Astrocyte of the spinal cord (primary cell): Measurements from ENCODE around the gene PTGES3L.

ENCODE experiments used
- DNase-seq: peaks from one replicate; pipeline ENCODE4 v3.0.0; 2011; ENCODE audit warnings: low read depth, low spot score
- H3K4me3 ChIP-seq: 2 replicates; pipeline ENCODE4 v1.5.1; 2011; ENCODE audit warnings: low read depth, mild to moderate bottlenecking, low read length, moderate library complexity
- in situ Hi-C: cut with HindIII; loops from 2 replicates; pipeline ENCODE4 v1.10.0; 2017; ENCODE audit warnings: low sequenced_read_pairs
- TF ChIP-seq, protein P1 (sequence below): IDR thresholded peaks from 2 replicates; pipeline ENCODE4 v1.5.1; 2012; ENCODE audit warnings: low read depth, mild to moderate bottlenecking, low read length, inconsistent platforms

The PTGES3L gene

DNA sequence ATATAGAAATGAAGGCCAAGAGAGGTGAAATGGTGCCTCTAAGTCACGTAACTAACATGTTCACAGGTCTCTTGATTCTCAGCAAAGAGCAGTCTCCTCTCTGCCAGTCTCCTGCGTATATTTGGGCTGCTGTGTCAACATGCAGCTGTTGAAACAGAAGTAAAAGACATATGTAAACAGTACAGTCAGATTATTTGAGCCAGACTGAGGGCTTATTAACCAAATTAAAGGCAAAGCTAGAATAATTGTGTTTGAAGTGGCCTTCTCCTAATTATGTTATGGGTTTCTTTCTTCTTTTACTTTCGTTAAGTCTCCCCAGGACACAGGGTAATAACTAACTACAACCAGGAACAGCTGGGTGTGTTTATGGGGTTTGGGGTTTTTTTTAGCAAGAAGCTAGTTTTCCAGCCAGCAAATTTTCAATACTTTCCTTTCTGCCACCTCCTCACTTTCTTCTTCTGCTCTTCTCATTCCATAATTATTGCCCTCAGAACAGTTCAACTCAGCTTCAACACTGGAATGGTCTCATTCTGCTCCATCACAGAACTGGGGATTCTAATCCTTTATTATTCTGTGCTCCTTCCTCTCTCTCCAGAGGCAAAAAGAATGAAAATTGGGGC lies 60.9 kb downstream of the PTGES3L start:
- TF ChIP-seq, protein P1, sequence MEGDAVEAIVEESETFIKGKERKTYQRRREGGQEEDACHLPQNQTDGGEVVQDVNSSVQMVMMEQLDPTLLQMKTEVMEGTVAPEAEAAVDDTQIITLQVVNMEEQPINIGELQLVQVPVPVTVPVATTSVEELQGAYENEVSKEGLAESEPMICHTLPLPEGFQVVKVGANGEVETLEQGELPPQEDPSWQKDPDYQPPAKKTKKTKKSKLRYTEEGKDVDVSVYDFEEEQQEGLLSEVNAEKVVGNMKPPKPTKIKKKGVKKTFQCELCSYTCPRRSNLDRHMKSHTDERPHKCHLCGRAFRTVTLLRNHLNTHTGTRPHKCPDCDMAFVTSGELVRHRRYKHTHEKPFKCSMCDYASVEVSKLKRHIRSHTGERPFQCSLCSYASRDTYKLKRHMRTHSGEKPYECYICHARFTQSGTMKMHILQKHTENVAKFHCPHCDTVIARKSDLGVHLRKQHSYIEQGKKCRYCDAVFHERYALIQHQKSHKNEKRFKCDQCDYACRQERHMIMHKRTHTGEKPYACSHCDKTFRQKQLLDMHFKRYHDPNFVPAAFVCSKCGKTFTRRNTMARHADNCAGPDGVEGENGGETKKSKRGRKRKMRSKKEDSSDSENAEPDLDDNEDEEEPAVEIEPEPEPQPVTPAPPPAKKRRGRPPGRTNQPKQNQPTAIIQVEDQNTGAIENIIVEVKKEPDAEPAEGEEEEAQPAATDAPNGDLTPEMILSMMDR: no peak
- in situ Hi-C loops: no loop called here
- H3K4me3 ChIP-seq: no peak overlapping the region
- DNase-seq: no peak
